Stimulated activated CD4-positive, alpha-beta T cell treated with anti-CD3 and anti-CD28 coated beads, TNF-alpha, amount 100 ng/mL, for 1 hour (primary cell): ENCODE measurements around the gene MYRIP.
"Not testable (repeated sequence)": the region's sequence is repeated elsewhere in the genome, so short reads cannot be mapped to it uniquely, and the experiment has no call there.

ENCODE experiments used
- DNase-seq, 3 donors: peaks; one replicate each; pipeline ENCODE4 v3.0.0-alpha.2; 2020; ENCODE audit warnings: low read depth in 3 of 3, low spot score in 1 of 3

The MYRIP gene

DNA sequence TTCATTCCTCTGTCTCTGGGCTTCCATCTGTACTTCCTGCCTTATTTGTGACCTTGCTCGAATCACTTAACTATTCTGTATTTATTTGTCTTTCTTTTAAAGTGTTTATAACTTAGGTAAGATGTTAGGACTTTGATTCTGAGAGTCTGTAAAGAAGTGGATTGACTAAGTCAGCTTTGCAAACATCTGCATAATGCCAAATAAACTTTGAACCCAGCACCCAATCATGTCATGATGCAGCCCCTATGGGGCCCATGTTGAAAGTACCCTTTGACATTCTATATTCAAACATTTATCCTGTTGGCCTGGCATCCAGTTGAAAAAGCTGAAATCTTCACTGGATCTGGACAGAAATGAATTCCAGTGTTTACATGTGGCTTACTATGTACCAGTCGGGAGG, 3.8 kb upstream of the MYRIP start:
- DNase-seq = no peak

GRCh38 chr3:39806820-39807219, 2.6 kb upstream of the MYRIP start:
- DNase-seq = no peak

- no peak for DNase-seq
These were observed 785 bp upstream of the MYRIP start for GRCh38 chr3:39808467-39809180.

GRCh38 chr3:39809995-39810595, 686 bp downstream of the MYRIP start:
- no peak for DNase-seq

DNA sequence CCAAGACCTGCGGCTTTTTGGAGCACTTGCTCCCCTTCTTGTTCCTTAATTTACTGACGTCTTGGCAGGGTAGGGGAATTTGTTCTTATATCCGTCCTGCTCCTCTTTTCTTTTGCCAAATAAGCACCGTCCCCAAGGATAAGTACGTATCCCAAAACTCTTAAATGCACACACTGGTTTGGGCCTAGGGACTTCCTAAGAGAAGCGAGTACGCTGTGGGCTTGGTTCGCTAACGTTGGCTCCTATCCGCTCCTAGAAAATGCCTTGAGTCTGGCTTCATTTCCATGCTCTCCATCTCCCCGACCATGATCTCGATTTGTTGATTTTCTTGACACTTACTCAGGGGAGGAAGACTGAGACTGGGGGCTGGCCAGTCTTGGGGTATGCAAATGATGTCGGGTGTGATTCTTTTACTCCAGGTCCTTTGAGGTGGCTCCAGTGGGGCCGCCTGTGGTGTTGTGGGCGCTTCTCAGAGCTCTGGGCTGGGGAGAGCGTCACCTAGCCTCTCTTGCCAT, 1.3 kb downstream of the MYRIP start:
- no peak for DNase-seq

DNA sequence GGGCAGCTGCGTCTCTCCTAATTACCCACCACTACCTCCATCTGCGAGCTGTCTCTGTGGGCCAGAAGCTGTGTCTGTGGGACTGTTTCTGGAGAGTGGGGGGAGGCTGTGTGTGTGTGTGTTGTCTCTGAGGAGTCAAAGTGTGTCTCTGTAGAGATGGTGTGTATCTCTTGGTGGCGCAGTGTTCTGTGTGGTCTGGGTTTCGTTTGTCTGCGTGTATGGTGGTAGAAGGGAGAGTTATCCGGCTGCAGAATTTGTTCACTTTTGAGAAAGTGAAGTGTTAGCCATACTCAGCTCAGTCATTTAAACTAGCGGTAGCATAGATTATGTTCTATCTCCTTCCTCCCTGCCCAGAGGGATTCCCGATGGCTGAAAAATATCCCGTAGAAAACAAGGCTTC, 2.2 kb downstream of the MYRIP start:
- DNase-seq = no peak

DNA sequence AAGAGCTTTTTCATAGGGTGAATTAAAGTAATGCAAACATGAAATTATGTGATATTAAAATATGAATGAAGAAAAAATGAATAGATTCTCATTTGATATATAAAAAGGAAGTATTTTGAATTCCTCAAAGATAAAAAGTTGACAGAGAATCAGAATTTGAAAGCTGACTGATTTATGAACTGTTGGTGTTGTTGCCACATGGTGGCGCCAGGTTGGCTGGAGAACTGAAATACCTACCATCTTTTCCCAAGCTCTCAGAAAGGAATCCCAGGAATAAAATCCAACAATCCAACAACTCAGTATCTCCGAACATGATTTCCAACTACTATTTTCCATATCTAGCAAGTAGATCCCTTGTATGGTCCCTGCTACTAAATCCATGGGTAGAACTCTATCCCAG, 3.1 kb downstream of the MYRIP start:
- DNase-seq = no peak

GRCh38 chr3:39814007-39814406, 4.6 kb downstream of the MYRIP start:
- no peak for DNase-seq

DNA sequence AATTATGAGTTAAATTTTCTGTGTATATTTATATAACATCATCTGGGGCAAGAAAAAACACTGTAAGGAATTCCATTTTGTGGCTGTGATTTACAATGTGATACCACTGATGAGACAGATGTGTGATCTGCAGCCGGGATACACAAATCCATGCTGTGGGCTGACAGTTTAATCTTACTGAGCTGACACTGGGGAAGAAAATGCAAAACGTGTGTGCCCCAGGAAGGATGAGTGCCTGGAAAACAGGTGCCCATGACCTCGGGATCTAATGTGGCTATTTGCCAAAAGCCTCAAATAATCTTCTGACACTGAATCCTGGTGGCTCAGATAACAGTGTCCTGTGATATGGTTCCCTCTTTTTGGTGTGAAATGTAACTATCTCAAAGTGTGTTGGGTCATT, 10.5 kb downstream of the MYRIP start:
- DNase-seq = no peak

DNA sequence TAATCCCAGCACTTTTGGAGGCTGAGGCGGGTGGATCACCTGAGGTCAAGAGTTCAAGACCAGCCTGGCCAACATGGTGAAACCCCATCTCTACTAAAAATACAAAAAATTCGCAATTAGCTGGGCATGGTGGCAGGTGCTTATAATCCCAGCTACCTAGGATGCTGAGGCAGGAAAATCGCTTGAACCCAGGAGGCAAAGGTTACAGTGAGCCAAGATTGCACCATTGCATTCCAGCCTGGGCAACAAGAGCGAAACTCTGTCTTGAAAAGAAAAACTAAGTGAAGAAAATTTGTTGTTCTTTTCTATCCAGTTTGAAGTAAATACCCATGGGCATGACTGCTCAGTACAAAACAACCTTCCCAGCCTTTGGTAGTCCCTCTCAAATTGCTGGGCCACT, 24.4 kb downstream of the MYRIP start:
- DNase-seq = not testable (repeated sequence)

- no peak for DNase-seq
These were observed 30.1 kb downstream of the MYRIP start for GRCh38 chr3:39839484-39839883.

DNA sequence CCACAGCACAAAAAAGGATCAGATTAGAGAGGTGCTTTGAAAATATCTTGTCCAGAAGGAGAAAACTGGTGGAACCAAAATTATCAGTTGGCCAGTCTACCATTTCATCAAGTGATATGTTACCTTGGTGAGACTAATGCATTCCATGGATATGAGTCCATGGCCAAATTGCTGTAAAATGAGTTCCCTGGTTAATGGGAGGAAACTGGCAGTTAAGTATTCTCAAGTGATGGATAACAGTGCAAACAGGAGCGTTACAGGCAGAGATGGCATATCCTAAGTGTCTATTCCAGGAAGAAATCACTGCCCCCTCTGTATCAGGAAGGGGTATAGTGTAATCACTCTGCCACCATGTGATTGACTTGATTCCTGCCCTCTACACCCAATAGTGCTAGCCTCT, 34.0 kb downstream of the MYRIP start:
- DNase-seq = no peak

DNA sequence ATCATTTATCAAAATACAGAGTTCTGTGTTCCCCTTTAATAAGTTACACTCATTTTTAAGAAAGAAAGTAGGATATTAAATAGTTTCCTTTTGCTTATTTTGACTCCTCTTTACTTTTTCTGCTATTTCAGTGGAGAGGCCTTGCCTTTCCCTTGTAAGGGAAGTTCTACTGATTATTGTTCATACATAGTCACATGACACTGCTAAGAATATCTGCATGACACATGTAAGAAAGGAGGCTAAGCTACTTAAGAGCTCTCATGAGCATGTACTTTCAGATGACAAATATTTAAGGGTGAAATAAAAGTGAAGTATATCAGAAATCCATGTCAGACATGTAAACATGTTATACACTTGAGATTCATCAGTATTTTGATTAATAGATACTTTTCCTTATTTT, 39.0 kb downstream of the MYRIP start:
- DNase-seq = no peak

- no peak for DNase-seq
These were observed 40.7 kb downstream of the MYRIP start for GRCh38 chr3:39849992-39850715.

DNA sequence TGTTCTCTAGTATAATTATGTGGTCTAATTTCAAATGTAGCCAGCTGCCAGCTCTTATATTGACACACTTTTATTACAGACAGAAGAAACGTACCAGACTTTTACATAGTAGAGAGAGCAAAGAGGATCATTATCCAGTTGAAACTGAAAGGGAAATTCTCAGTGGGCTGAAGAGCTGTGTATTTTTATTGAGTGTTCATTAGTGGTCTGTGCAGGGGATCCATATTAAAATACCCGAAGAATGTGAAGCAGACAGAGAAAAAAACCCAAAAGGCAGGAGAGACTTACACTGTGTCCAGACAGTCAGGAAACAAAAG, 41.3 kb downstream of the MYRIP start:
- DNase-seq = no peak

DNA sequence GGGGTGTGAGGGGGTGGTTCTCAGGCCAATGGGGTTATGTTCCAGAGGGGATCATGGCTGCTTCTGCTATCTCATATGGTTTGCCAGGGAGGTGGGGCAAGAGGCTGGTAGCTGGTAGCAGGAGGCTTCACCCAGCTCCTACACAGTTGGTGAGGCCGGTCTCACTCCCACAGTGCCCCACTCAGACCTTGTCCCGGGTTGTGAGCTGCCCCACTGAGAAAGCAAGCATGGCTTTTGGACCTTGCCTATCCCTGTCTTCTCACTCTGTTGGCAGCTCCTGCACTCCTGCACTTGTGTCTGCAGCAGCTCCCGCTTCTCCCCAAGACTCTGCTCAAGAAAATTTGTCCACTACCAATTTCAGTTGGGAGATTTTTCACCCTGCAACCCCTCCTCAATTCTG, 46.1 kb downstream of the MYRIP start:
- DNase-seq = no peak

DNA sequence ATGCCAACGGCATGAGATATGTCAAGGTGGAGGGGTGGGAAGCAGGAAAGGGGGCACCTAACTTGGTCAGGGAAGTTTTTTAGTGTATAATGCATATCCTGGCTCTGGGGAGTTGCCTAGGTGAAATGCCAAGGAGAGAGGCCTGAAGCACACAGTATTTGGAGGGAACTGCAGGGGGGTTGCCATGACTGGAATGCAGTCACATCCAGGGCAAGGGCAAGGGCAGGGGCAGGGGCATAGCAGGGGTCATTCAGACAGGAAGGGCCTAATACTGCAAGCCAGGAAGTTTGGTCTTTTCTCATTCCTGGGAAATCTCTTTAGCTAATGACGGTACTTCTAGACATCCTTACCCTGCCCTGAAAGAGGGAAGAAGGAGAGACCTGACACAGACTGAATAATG, 60.5 kb downstream of the MYRIP start:
- no peak for DNase-seq

GRCh38 chr3:39870706-39871105, 61.3 kb downstream of the MYRIP start:
- DNase-seq = no peak

GRCh38 chr3:39879581-39879980, 70.2 kb downstream of the MYRIP start:
- no peak for DNase-seq

- DNase-seq = no peak
These were observed 72.7 kb downstream of the MYRIP start for GRCh38 chr3:39882111-39882510.

DNA sequence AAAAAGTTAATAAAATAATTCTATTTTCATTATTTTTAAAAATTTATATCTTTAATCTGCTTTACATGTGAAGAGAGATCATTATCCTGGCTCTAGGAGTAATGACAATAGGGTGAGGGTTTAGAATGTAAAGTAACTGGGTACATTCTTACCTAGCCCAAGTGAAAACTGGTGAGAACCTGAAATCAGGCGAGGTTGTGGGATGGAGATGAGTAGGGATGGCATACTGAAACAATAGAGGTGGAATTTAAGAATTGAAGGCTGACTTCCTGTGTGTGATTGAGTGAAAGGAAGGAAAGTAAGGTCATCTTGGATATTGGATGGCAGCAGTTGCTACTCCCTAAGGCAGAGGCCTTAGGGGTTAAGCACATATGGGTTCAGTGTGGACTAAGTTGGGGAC, 82.7 kb downstream of the MYRIP start:
- DNase-seq = no peak

- DNase-seq = no peak
These were observed 86.8 kb downstream of the MYRIP start for GRCh38 chr3:39896184-39896583.
